Amniotic epithelial cell (primary cell): ENCODE measurements around the gene KIF27.
"Not testable (repeated sequence)": the region's sequence is repeated elsewhere in the genome, so short reads cannot be mapped to it uniquely, and the experiment has no call there.

Experiments
- DNase-seq: peaks from one replicate; pipeline ENCODE4 v3.0.0-alpha.2; 2010; ENCODE audit warnings: low read depth

Gene KIF27

DNA sequence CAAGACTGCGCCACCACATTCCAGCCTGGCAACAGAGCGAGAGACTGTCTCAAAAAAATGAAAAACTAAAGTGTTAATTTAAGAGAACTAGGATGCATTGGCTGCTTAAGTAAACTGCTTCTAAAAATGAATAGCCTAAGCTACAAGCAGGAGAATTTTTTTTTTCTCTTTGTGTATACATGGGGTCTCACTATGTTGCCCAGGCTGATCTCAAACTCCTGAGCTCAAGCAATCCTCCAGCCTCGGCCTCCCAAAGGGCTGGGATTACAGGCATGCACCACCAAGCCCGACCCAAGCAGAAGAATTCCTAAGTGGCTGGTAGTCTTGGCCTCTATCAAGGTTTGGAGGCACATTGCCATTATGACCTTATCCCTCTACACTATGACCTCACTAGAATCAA is 106.1 kb downstream of the KIF27 start:
- not testable (repeated sequence) for DNase-seq

DNA sequence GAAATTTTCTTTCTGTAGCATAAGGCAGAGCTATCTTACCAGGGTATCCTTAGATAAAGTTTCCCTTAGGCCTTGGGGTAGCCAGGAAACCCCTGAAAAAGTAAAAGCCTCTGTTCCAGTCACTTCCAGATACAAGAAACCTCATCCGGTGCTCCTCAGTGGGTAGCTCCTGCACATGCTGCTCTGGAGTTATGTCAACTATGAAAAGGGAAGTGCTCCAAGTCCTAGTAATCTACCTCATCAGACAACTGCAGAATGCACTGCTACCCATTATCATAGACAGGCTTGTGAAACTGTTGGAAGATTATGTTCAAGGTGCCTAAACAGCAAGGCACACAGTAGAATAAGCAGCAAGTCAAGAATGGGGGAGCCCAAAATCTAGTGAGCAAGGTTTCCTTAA is 112.0 kb downstream of the KIF27 start:
- DNase-seq = peak; percentile 4

DNA sequence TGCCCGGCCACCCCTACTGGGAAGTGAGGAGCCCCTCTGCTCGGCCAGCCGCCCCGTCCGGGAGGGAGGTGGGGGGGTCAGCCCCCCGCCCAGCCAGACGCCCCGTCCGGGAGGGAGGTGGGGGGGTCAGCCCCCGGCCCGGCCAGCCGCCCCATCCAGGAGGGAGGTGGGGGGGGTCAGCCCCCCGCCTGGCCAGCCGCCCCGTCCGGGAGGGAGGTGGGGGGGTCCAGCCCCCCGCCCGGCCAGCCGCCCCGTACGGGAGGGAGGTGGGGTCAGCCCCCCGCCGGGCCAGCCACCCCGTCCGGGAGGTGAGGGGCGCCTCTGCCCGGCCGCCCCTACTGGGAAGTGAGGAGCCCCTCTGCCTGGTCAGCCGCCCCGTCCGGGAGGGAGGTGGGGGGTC is 116.8 kb downstream of the KIF27 start:
- DNase-seq = not testable (repeated sequence)

DNA sequence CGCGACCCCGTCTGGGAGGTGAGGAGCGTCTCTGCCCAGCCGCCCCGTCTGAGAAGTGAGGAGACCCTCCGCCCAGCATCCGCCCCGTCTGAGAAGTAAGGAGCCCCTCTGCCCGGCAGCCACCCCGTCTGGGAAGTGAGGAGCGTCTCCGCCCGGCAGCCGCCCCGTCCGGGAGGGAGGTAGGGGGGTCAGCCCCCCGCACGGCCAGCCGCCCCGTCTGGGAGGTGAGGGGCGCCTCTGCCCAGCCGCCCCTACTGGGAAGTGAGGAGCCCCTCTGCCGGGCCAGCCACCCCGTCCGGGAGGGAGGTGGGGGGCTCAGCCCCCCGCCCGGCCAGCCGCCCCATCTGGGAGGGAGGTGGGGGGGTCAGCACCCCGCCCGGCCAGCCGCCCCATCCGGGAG is 117.3 kb downstream of the KIF27 start:
- DNase-seq = not testable (repeated sequence)

DNA sequence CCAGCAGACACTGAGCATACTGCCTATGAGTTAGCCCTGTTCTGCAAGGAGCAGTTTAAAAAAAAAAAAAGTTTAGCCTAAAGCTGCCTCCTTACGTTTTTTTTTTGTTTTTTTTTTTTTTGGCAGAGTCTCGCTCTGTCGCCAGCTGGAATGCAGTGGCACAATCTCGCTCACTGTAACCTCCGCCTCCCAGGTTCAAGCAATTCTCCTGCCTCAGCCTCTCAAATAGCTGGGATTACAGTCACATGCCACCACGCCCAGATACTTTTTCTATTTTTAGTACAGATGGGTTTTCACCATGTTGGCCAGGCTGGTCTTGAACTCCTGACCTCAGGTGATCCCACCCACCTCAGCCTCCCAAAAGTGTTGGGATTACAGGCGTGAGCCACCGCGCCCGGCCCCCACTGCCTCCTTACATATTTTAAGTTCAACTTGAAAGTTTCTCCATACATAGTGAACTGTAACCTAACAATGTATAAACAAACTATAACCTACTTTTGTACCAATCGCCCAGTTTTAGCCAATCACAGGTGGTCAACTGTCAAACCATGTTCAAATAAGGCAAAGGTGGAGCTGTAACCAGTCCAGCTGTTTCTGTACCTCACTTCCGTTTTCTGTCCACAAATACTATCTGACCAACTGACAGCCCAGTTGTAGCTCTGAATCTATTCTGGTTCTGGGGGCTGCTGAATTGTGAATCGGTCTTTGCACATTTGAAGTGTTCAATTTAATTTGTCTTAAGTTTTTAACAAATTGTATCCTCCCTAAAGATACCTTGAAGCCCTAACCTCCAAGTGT is 120.8 kb downstream of the KIF27 start:
- DNase-seq = no peak

DNA sequence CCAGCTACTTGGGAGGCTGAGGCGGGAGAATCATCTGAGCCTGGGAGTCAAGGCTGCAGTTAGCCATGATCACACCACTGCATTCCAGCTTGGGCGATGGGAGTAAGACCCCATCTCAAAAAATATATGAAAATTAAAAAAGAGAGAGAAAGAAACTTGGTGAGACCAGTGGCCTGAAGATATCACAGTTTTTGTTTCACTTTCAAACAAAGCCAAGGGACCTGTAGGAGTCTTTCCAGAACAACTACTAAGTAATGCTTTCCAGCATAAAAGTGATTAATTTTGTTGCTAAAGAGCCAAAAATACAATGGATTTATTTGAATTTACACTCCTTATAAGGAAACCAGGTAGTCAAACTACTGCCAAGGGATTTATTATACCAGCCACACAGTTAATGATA is 127.2 kb downstream of the KIF27 start:
- no peak for DNase-seq

DNA sequence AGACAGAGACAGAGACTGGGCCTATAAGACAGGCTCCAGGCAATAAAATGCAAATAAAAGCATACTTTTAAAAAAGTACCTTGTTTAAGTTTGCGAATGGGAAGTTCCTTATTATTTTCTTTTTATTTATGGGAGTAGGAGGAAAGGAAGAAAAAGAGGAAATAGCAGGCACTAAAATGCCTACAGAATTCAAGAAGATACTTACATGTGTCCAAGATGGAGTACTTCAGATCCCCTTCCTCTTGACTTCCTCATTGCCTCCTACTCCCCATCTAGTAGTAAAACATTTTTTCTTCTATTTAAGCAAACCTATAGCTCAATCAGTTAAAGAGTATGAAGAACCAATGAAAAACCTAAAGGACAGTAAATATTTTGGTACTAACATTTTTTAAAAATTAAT is 128.5 kb downstream of the KIF27 start:
- no peak for DNase-seq
